ENCODE measurements around the gene MCTP1.

- TF ChIP-seq CTCF (IDR thresholded peaks at IDR 0.05; ENCODE audit: control extremely low read depth in 1 of 3, insufficient read depth in 1 of 3, low read depth in 1 of 3, low read length in 3 of 3), result no peak
- no peak for TF ChIP-seq BACH1 (IDR thresholded peaks at IDR 0.05; ENCODE audit: low read length)
- TF ChIP-seq EP300 (IDR thresholded peaks at IDR 0.05; ENCODE audit: borderline replicate concordance in 1 of 2, low read depth in 2 of 2, low read length in 2 of 2), result no peak
- TF ChIP-seq PHF8 (conservative IDR thresholded peaks at IDR 0.05; ENCODE audit: low read depth, low read length), result no peak
- TF ChIP-seq SP1 (IDR thresholded peaks at IDR 0.05; ENCODE audit: low read depth, low read length), result no peak
- TF ChIP-seq POLR2A (IDR thresholded peaks at IDR 0.05; ENCODE audit: control extremely low read depth in 1 of 2, low read depth in 2 of 2, low read length in 2 of 2), result no peak
- TF ChIP-seq, protein P1, sequence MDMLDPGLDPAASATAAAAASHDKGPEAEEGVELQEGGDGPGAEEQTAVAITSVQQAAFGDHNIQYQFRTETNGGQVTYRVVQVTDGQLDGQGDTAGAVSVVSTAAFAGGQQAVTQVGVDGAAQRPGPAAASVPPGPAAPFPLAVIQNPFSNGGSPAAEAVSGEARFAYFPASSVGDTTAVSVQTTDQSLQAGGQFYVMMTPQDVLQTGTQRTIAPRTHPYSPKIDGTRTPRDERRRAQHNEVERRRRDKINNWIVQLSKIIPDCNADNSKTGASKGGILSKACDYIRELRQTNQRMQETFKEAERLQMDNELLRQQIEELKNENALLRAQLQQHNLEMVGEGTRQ (IDR thresholded peaks at IDR 0.05; ENCODE audit: low read length), result no peak
- TF ChIP-seq RAD21 (IDR thresholded peaks at IDR 0.05 in 1 of 2, conservative IDR thresholded peaks at IDR 0.05 in 1 of 2; ENCODE audit: low read depth in 2 of 2, low read length in 2 of 2), result no peak
- TF ChIP-seq, protein P2, sequence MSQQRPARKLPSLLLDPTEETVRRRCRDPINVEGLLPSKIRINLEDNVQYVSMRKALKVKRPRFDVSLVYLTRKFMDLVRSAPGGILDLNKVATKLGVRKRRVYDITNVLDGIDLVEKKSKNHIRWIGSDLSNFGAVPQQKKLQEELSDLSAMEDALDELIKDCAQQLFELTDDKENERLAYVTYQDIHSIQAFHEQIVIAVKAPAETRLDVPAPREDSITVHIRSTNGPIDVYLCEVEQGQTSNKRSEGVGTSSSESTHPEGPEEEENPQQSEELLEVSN (IDR thresholded peaks at IDR 0.05), result no peak
- TF ChIP-seq SUZ12 (IDR thresholded peaks at IDR 0.05; ENCODE audit: low read length), result no peak
- no peak for TF ChIP-seq RXRA (IDR thresholded peaks at IDR 0.05; ENCODE audit: insufficient read depth, low read depth, low read length)
- TF ChIP-seq TEAD4 (IDR thresholded peaks at IDR 0.05; ENCODE audit: low read depth, low read length), result no peak
- TF ChIP-seq SRF (IDR thresholded peaks at IDR 0.05; ENCODE audit: low read depth, low read length), result no peak
- no peak for TF ChIP-seq SAP30 (IDR thresholded peaks at IDR 0.05; ENCODE audit: insufficient read depth, insufficient replicate concordance, low read length)
Observed at GRCh38 chr5:94761786-94762185, 523.1 kb downstream of the MCTP1 start.

All from H1 (cell line).